ENCODE data around the gene SPOCK1. TPM values are rescaled to one million over a fixed set of nuclear protein-coding genes. Genes with fewer than 3 reads are reported as not detected.

SPOCK1 gene
- total RNA-seq, 1 donor from 2014 or later: 8.4 TPM

GRCh38 chr5:137164961-137165360, 334.2 kb downstream of the SPOCK1 start:
- Histone ChIP-seq H3K4me3 (no peak overlapping the region), H3K27ac (no peak overlapping the region), H3K9me3 (no peaks in the 10 kb centered on the region), H3K36me3 (no peaks in the 10 kb centered on the region), H3K4me1 (no peaks in the 10 kb centered on the region), H3K27me3 (ENCODE audit: low read depth) (no peaks in the 10 kb centered on the region)
- no peak for DNase-seq
- intact Hi-C loops (cut with DNase I): no loop called here
- ATAC-seq: no peak
- TF ChIP-seq, protein P1, sequence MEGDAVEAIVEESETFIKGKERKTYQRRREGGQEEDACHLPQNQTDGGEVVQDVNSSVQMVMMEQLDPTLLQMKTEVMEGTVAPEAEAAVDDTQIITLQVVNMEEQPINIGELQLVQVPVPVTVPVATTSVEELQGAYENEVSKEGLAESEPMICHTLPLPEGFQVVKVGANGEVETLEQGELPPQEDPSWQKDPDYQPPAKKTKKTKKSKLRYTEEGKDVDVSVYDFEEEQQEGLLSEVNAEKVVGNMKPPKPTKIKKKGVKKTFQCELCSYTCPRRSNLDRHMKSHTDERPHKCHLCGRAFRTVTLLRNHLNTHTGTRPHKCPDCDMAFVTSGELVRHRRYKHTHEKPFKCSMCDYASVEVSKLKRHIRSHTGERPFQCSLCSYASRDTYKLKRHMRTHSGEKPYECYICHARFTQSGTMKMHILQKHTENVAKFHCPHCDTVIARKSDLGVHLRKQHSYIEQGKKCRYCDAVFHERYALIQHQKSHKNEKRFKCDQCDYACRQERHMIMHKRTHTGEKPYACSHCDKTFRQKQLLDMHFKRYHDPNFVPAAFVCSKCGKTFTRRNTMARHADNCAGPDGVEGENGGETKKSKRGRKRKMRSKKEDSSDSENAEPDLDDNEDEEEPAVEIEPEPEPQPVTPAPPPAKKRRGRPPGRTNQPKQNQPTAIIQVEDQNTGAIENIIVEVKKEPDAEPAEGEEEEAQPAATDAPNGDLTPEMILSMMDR (IDR thresholded peaks at IDR 0.05): no peak

DNA sequence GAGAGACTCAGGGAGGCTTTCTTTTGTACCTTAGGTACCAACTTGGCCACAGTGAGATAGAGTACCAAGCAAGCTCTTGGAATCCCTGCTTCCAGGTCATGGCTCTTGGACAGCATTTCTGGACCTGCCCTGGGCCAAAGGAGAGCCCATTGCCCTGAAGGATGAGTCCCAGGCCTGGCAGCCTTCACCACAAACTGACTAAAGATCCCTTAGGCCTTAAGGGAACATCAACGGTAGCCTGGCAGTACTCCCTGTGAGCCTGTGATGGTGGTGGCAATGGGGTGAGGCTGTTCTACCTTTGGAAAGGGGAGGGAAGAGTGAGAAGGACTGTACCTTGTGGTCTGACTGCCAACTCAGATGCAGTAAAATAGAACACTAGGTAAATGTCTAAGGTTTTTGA, 334.6 kb downstream of the SPOCK1 start:
- H3K36me3 ChIP-seq: no peaks in the 10 kb centered on the region
- H3K4me3 ChIP-seq: no peak overlapping the region
- H3K9me3 ChIP-seq: no peaks in the 10 kb centered on the region
- no peaks in the 10 kb centered on the region for H3K27me3 ChIP-seq (ENCODE audit: low read depth)
- DNase-seq (no peak), ATAC-seq (no peak)
- no peak overlapping the region for H3K27ac ChIP-seq
- H3K4me1 ChIP-seq: no peaks in the 10 kb centered on the region
- intact Hi-C loops (cut with DNase I): no loop called here
- TF ChIP-seq, protein P1 (IDR thresholded peaks at IDR 0.05): no peak

- no peaks in the 10 kb centered on the region for H3K36me3 ChIP-seq
- no peak for DNase-seq
- H3K4me1 ChIP-seq: no peaks in the 10 kb centered on the region
- TF ChIP-seq, protein P1 (IDR thresholded peaks at IDR 0.05): no peak
- no peak overlapping the region for H3K4me3 ChIP-seq
- H3K27ac ChIP-seq: no peak overlapping the region
- ATAC-seq: no peak
- intact Hi-C loops (cut with DNase I): no loop called here
- H3K27me3 ChIP-seq (ENCODE audit: low read depth): no peaks in the 10 kb centered on the region
- no peaks in the 10 kb centered on the region for H3K9me3 ChIP-seq
Observed at GRCh38 chr5:137158691-137159090, 340.4 kb downstream of the SPOCK1 start.

DNA sequence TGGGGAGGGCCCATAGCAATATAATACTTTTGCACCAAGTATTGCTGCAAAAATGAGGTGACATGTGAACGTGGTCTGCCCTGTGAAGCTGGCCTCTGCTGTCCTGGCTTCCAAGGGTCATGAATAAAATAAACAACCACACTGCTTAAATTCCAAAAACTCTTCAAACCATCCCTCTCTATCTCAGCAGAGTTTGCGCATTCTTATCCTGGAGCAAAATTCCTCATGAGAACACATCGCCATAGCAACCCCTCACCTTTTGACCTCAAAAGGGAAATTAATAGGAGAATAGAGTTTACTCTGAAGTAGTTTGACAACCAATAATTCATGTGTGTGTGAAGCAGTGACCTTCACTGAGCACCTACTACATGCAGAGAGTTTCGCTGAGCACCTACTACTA, 342.9 kb downstream of the SPOCK1 start:
- no peak for ATAC-seq
- DNase-seq: no peak
- TF ChIP-seq, protein P1 (IDR thresholded peaks at IDR 0.05): no peak
- Histone ChIP-seq H3K27ac (no peak overlapping the region), H3K4me1 (no peaks in the 10 kb centered on the region), H3K4me3 (no peak overlapping the region), H3K36me3 (no peaks in the 10 kb centered on the region), H3K27me3 (ENCODE audit: low read depth) (no peaks in the 10 kb centered on the region), H3K9me3 (no peaks in the 10 kb centered on the region)
- intact Hi-C loops (cut with DNase I): no loop called here

DNA sequence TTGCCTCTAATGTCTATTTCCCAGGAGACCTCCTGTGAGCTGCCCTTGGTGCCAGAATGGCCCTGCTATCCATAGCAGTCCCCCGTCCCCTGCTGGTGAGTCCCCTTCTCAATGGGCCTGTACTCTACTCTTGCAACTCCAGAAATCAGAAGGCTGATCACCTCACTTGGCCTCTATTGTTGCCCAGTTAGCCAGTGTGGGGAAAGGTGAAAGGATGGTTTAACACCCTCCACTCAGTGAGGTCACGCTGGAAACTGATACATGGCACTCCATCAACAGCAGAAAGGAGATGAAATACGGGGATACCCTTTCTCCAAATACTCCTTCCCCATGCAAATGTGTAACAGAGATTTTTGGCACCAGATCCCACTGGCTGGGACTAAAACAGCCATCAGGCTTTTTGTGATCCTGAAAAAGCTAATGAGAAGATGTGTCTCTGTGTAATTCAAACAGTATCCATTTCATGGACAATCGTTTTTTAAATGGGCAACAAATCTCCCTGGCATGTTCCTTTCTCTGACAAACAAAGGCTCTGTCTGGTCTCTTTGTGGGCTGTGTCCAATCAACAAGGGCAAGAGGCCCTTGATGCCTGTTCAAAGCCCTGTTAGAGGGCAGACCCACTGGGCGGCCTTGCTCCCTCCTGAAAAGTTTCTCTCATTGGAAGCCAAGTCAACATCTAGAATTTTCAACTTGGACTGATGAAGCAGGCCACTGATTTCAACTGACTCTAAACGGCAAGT, 343.7 kb downstream of the SPOCK1 start:
- no peaks in the 10 kb centered on the region for H3K4me1 ChIP-seq
- no peak overlapping the region for H3K4me3 ChIP-seq
- no peak for ATAC-seq
- no peaks in the 10 kb centered on the region for H3K36me3 ChIP-seq
- DNase-seq: no peak
- TF ChIP-seq, protein P1 (IDR thresholded peaks at IDR 0.05): no peak
- H3K9me3 ChIP-seq: no peaks in the 10 kb centered on the region
- no peak overlapping the region for H3K27ac ChIP-seq
- H3K27me3 ChIP-seq (ENCODE audit: low read depth): no peaks in the 10 kb centered on the region
- intact Hi-C loops (cut with DNase I): no loop called here

Measured in lower lobe of right lung (tissue), 2 donors.